IMR-90 (cell line): ENCODE data around the gene CYTH1.

Source experiments
- BHLHE40 ChIP-seq: fragments of 150-350 bp; IDR thresholded peaks from 2 replicates; pipeline ENCODE4 v1.6.1; 2016; ENCODE audit warnings: mild to moderate bottlenecking, low read depth, low read length
- CEBPB ChIP-seq: IDR thresholded peaks from 2 replicates; pipeline ENCODE4 v1.6.1; 2012; ENCODE audit warnings: low read depth, low read length, improper control_type of control experiment
- CHD1 ChIP-seq: IDR thresholded peaks from 2 replicates; pipeline ENCODE4 v1.6.1; 2012; ENCODE audit warnings: low read depth, low read length, improper control_type of control experiment
- FOS ChIP-seq: fragments of 150-350 bp; IDR thresholded peaks from 2 replicates; pipeline ENCODE4 v1.6.1; 2016; ENCODE audit warnings: low read depth, low read length
- MAFK ChIP-seq: IDR thresholded peaks from 2 replicates; pipeline ENCODE4 v1.6.1; 2012; ENCODE audit warnings: low read depth, low read length, improper control_type of control experiment
- MAZ ChIP-seq: IDR thresholded peaks from 2 replicates; pipeline ENCODE4 v1.6.1; 2012; ENCODE audit warnings: low read depth, mild to moderate bottlenecking, low read length, improper control_type of control experiment, moderate library complexity, borderline replicate concordance
- MXI1 ChIP-seq: IDR thresholded peaks from 2 replicates; pipeline ENCODE4 v1.6.1; 2012; ENCODE audit warnings: low read depth, mild to moderate bottlenecking, low read length, moderate library complexity, borderline replicate concordance
- POLR2A ChIP-seq: IDR thresholded peaks from 2 replicates; pipeline ENCODE4 v1.6.1; 2012; ENCODE audit warnings: mild to moderate bottlenecking, low read depth, low read length
- RCOR1 ChIP-seq: IDR thresholded peaks from 2 replicates; pipeline ENCODE4 v1.6.1; 2012; ENCODE audit warnings: mild to moderate bottlenecking, low read length, improper control_type of control experiment; ENCODE audit not compliant: insufficient replicate concordance
- RFX5 ChIP-seq: IDR thresholded peaks from 2 replicates; pipeline ENCODE4 v1.8.0; 2012; ENCODE audit warnings: low read depth, mild to moderate bottlenecking, low read length, moderate library complexity
- SMC3 ChIP-seq: fragments of 150-350 bp; IDR thresholded peaks from 2 replicates; pipeline ENCODE4 v1.6.1; 2016; ENCODE audit warnings: low read depth, mild to moderate bottlenecking, antibody characterized with exemption, low read length, moderate library complexity
- TF ChIP-seq, protein P1 (sequence below): conservative IDR thresholded peaks from 2 replicates; pipeline ENCODE4 v1.5.1; 2012; ENCODE audit warnings: mild to moderate bottlenecking, low read depth, low read length, improper control_type of control experiment
- TF ChIP-seq, protein P2 (sequence below): fragments of 150-350 bp; IDR thresholded peaks from 2 replicates; pipeline ENCODE4 v1.6.1; 2017; ENCODE audit warnings: mild to moderate bottlenecking, antibody characterized with exemption, low read length, low read depth

DNA sequence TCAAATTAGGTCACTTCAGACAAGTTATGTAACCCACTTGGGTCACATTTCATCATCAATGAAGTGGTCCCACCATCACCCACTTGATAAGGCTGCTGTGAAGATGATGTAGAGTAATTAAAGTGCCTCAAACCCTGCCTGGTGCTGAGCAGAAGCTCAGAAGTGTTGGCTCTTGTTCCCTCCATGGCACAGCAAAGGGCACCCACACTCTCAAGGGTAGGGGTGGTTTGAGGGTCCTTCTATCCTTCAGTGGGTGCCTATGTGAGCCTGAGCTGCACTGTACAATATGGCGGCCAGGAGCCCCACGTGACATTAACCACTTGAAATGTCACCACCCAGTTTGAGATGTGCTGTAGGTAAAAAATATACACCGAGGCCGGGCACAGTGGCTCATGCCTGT is 71.5 kb downstream of the CYTH1 start:
- TF ChIP-seq POLR2A (no peak), CEBPB (no peak), FOS (no peak), RFX5 (no peak), MAZ (no peak), BHLHE40 (no peak), MAFK (no peak), SMC3 (no peak), MXI1 (no peak), CHD1 (no peak), RCOR1 (no peak)
- TF ChIP-seq, protein P1, sequence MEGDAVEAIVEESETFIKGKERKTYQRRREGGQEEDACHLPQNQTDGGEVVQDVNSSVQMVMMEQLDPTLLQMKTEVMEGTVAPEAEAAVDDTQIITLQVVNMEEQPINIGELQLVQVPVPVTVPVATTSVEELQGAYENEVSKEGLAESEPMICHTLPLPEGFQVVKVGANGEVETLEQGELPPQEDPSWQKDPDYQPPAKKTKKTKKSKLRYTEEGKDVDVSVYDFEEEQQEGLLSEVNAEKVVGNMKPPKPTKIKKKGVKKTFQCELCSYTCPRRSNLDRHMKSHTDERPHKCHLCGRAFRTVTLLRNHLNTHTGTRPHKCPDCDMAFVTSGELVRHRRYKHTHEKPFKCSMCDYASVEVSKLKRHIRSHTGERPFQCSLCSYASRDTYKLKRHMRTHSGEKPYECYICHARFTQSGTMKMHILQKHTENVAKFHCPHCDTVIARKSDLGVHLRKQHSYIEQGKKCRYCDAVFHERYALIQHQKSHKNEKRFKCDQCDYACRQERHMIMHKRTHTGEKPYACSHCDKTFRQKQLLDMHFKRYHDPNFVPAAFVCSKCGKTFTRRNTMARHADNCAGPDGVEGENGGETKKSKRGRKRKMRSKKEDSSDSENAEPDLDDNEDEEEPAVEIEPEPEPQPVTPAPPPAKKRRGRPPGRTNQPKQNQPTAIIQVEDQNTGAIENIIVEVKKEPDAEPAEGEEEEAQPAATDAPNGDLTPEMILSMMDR: no peak
- TF ChIP-seq, protein P2, sequence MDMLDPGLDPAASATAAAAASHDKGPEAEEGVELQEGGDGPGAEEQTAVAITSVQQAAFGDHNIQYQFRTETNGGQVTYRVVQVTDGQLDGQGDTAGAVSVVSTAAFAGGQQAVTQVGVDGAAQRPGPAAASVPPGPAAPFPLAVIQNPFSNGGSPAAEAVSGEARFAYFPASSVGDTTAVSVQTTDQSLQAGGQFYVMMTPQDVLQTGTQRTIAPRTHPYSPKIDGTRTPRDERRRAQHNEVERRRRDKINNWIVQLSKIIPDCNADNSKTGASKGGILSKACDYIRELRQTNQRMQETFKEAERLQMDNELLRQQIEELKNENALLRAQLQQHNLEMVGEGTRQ: no peak
